Activated CD4-positive, alpha-beta T cell treated with anti-CD3 and anti-CD28 coated beads, Interleukin-2, amount 50 U/mL, for 16 hours (primary cell): ENCODE results near the gene CAB39L.
"Not testable (repeated sequence)": the region's sequence is repeated elsewhere in the genome, so short reads cannot be mapped to it uniquely, and the experiment has no call there.

ENCODE experiments used
- DNase-seq: peaks from one replicate; pipeline ENCODE4 v3.0.0-alpha.2; 2020

The CAB39L gene

GRCh38 chr13:49305792-49306425, 138.0 kb downstream of the CAB39L start:
- DNase-seq: no peak

GRCh38 chr13:49304763-49305700, 138.8 kb downstream of the CAB39L start:
- no peak for DNase-seq

GRCh38 chr13:49304356-49304755, 139.5 kb downstream of the CAB39L start:
- DNase-seq: no peak

- DNase-seq: no peak
Observed at GRCh38 chr13:49303533-49304252, 140.2 kb downstream of the CAB39L start.

DNA sequence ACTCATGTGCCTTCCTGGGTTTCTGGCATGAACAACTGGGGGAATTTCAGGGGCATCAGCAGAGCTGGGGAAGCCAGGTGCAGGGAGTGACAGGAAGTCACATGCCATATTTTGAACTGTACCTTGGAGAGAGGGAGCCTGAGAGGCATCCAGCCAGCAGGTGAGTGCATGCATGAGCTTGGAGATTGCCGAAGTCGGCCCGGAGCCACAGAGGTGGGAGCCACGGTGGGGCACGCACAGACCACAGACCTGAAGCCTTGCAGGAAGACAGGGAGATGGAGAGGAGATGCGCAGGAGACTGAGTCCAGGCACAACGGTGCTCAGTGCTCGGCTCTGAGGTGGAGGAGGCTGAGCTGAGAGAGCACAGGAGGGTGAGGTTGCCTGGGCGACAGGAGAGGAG, 141.0 kb downstream of the CAB39L start:
- DNase-seq: no peak

DNA sequence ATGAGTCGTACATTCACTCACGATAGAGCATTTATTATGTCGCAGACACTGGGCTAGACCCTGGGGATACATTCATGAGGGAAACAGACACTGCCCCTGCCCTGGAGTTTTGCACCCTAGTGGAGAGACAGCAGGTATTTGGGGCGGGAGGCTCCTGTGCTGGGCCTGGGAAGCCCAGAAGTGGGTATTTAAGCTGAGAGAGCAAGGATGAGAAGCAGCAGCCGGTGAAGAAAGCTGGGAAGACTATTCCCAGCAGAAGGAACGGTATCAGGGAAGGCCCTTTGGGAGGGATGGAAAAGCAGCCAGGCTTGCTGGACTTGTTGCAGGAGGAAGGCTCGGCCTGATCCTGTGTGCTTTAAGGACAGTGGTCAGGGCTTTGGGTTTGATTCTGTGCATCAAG, 141.6 kb downstream of the CAB39L start:
- DNase-seq: no peak

GRCh38 chr13:49300739-49301589, 142.9 kb downstream of the CAB39L start:
- peak; percentile 82 for DNase-seq

DNA sequence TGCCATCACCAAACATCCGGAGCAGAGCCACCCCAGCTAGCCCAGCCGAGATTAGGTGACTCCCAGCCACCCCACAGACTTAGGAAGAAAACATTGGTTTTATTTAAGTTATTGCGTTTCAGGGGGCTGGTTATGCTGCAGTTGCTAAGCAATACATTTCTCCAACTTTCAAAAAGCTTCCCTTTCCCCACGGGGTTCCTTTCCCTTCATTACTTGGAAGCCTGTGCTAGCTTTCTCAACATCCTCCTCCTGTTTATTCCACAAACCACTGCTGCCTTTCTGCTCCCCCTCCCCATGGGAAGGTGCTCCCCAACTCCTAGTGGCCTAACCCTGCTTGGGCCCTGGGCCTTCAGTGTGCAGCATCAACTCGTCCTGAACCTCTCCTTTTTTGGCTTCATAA, 143.6 kb downstream of the CAB39L start:
- no peak for DNase-seq

DNA sequence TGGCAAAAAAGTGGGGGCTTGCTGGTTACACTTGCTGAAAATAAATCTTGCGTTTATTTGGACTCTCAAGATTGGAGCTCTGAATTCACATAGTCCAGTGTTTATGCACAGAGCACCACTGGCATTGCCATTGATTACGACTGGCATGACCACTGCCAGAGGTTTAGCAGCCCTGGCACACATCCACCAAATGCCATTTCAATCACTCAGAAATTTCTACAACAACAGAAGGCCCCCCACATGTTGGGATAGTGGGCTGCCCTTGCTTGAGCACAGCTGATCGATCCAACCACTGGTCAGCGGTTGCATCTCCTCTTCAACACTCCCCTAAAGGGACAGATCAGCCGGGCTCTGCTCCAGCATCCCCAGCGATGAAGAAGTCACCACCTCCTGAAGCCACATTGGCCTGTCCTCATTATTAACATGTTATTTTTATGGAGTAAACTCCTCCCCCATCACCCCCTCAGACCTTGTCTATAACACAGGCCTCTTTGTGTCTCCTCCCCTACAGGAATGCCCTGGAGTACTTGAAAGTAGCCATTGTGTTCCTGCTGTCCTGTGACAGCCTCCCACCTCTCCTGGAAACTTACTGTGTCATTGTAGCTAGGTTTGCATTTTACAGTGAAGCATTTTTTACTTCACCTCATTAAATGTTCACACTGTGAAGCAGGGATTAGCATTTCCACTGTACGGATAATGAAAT, 144.8 kb downstream of the CAB39L start:
- DNase-seq: no peak

- no peak for DNase-seq
Observed at GRCh38 chr13:49298416-49298815, 145.4 kb downstream of the CAB39L start.

GRCh38 chr13:49297338-49297737, 146.5 kb downstream of the CAB39L start:
- DNase-seq: no peak

GRCh38 chr13:49296659-49297058, 147.2 kb downstream of the CAB39L start:
- no peak for DNase-seq

- no peak for DNase-seq
Observed at GRCh38 chr13:49295244-49295643, 148.6 kb downstream of the CAB39L start.

DNA sequence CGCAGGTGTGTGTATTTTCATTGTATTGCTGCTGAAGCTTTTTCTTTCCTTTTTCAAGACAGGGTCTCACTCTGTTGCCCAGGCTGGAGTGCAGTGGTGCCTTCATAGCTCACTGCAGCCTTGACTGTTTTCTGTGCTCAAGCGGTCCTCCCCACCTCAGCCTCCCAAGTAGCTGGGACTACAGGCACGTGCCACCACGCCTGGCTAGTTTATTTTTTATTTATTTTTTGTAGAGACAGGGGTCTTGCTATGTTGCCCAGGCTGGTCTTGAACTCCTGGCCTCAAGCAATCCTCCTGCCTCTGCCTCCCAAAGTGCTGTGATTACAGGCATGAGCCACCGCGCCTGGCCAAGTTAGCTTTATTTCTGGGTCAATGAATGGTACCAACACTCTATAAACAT, 149.1 kb downstream of the CAB39L start:
- not testable (repeated sequence) for DNase-seq

- DNase-seq: no peak
Observed at GRCh38 chr13:49292742-49293486, 150.9 kb downstream of the CAB39L start.

DNA sequence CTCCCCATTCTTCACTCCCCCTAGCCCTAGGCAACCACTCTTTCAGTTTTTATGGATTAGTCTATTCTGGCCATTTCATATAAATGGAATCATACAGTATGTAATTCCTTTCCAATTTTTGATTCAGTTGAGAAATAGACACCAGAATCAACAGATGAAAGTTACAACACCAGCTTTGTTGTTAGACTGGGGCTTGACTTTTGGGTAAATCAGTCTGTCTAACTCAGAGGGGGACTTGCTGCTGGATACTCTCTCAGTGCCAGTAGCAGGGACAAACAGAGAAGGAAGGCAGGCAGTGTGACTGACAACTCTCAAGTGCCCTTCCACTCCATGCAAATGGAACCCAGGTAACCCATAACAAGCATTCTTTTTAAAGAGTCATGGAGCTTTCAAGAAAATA, 155.4 kb downstream of the CAB39L start:
- DNase-seq: no peak

- no peak for DNase-seq
Observed at GRCh38 chr13:49287995-49288394, 155.9 kb downstream of the CAB39L start.

DNA sequence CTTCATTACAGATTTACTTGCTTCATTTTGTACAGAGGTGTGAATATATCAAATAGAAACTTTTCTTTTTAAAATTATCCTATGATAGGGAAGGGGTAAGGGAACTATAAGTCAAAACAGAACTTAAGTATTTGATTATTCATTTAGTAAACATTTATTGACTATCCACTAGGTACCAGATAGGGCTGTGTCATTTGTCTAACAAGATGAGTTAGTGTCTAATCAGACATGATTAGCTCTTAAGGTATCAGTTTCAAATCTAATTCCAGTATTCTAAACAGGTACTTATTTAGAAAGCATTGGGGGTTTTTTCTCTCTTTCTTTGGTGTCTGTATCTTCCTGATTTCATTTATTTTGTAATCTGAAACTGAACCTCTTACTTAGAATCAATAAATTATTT, 164.0 kb downstream of the CAB39L start:
- DNase-seq: no peak

DNA sequence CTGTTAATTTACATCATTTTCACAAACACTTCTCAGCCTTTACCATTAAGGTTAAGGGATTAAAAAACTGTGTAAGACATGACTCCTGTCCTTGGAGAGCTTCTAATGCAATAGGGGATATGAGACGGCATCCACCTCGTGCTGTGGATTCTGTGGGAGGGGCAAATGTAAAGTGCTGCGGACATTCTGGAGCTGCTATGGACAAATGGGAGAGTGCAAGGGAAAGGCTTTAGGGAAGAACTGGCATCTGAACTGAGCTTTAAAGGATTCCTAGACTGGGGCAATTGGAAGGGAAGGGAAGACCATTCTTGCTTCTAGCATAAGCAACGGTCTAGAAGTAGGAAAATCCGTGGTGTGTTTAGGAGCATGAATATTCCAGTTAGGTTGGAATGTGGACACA, 164.8 kb downstream of the CAB39L start:
- DNase-seq: no peak

GRCh38 chr13:49278211-49278610, 165.7 kb downstream of the CAB39L start:
- DNase-seq: no peak

DNA sequence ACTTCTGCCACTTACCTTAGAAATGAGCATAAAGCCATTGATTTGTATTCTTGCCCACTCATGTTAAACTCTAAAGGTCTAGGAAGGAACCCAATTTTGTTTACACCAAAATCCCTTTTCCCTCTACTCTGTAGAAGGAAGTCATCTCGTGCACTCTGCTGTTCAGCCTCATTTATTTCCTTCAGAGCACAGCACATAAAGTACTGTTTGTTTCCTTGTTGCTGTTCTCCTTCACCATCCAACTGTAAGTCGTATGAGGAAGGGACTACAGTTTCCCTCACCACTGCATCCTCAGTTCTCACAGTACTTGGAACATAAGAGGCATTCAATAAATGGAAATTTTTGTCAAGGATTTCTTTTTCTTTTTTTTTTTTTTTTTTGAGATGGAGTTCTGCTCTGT, 171.6 kb downstream of the CAB39L start:
- DNase-seq: no peak
